HEK293 (cell line): Measurements from ENCODE around the gene DCT.

Source experiments
- CTCF ChIP-seq: fragments of 450-650 bp; formaldehyde crosslinking; IDR thresholded peaks from 2 replicates; pipeline ENCODE4 v1.5.1; 2016; ENCODE audit warnings: missing biosample characterization, missing genetic modification characterization
- YY1 ChIP-seq: fragments of 450-650 bp; formaldehyde crosslinking; IDR thresholded peaks from 2 replicates; pipeline ENCODE4 v1.5.1; 2018; ENCODE audit warnings: missing biosample characterization, missing genetic modification characterization
- ZNF335 ChIP-seq: fragments of 450-650 bp; formaldehyde crosslinking; conservative IDR thresholded peaks from 2 replicates; pipeline ENCODE4 v1.5.1; 2016; ENCODE audit warnings: missing biosample characterization, missing genetic modification characterization
- ZNF561 ChIP-seq: fragments of 450-650 bp; IDR thresholded peaks from 2 replicates; pipeline ENCODE4 v1.5.1; 2018; ENCODE audit warnings: missing biosample characterization, missing genetic modification characterization, borderline replicate concordance
- ZNF692 ChIP-seq: fragments of 450-650 bp; formaldehyde crosslinking; IDR thresholded peaks from 2 replicates; pipeline ENCODE4 v1.5.1; 2016; ENCODE audit warnings: missing biosample characterization, missing genetic modification characterization

DNA sequence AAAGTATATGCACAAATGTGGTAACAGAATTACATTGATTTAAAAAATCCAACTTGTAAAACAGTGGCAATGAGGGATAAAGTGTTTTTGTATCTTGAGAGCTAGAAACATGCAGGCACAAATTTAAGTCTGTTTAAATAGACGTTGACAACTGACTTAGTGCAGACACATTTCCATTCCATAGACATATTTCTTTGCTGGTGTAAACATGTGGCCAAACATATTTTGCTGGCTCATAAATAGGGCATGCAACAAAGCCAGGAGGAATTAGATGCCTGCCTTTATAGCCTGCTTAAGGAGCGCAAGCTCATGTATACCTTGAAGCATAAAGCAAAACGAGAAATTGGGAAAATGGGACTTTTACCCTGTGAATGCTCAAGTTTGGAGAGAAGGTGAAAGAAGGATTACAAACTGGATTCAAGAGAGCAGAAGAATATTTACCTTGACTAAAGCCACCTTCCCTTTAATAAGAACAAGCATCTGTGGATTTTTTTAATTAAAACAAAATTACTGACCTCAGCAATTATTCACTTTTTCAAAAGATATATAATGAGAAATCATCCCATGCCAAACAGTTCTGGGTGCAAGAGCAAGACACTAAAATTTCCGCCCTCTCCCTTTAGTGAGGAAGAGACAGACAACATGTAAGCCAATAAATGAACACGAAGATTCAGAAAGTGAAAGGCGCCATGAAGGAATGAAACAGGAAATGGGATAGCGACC, 71.0 kb downstream of the DCT start:
- no peak for TF ChIP-seq ZNF335
- TF ChIP-seq CTCF (tag by site-specific recombination), result no peak
- no peak for TF ChIP-seq ZNF692 (tag by site-specific recombination)
- TF ChIP-seq YY1 (tag by site-specific recombination), result no peak
- no peak for TF ChIP-seq ZNF561 (tag by site-specific recombination)
